ENCODE results near the gene ACOT11. TPM values are rescaled to one million over a fixed set of nuclear protein-coding genes. Genes with fewer than 3 reads are reported as not detected.

ACOT11 gene
- total RNA-seq, 1 experiment from 2014 or later = 4.2 TPM

DNA sequence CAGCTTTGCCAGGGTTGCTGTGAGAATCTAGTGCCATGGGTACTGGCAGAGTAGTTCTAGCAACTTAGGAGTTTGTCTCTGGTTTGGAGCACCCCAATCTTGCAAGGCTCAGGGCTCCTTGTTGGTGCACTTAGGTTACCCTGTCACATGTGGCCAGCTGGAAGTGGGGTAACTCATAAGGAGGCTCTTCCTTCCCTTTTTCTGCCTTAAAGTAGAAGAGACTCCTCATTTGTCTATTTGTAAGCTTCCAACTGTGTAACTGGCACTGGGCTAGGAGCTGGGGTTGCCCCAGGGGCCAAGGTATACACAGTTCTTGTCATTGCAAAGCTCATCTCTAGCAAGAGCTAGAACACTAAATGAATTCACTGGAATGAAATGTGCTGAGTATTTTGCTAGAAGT lies 104.1 kb downstream of the ACOT11 start (continued):
- TF ChIP-seq, protein P1, sequence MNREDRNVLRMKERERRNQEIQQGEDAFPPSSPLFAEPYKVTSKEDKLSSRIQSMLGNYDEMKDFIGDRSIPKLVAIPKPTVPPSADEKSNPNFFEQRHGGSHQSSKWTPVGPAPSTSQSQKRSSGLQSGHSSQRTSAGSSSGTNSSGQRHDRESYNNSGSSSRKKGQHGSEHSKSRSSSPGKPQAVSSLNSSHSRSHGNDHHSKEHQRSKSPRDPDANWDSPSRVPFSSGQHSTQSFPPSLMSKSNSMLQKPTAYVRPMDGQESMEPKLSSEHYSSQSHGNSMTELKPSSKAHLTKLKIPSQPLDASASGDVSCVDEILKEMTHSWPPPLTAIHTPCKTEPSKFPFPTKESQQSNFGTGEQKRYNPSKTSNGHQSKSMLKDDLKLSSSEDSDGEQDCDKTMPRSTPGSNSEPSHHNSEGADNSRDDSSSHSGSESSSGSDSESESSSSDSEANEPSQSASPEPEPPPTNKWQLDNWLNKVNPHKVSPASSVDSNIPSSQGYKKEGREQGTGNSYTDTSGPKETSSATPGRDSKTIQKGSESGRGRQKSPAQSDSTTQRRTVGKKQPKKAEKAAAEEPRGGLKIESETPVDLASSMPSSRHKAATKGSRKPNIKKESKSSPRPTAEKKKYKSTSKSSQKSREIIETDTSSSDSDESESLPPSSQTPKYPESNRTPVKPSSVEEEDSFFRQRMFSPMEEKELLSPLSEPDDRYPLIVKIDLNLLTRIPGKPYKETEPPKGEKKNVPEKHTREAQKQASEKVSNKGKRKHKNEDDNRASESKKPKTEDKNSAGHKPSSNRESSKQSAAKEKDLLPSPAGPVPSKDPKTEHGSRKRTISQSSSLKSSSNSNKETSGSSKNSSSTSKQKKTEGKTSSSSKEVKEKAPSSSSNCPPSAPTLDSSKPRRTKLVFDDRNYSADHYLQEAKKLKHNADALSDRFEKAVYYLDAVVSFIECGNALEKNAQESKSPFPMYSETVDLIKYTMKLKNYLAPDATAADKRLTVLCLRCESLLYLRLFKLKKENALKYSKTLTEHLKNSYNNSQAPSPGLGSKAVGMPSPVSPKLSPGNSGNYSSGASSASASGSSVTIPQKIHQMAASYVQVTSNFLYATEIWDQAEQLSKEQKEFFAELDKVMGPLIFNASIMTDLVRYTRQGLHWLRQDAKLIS (CRISPR knock-in tag; IDR thresholded peaks at IDR 0.05; ENCODE audit: borderline replicate concordance) = no peak
- no peak for TF ChIP-seq ZNF121 (CRISPR knock-in tag; IDR thresholded peaks at IDR 0.05)
- TF ChIP-seq, protein P2, sequence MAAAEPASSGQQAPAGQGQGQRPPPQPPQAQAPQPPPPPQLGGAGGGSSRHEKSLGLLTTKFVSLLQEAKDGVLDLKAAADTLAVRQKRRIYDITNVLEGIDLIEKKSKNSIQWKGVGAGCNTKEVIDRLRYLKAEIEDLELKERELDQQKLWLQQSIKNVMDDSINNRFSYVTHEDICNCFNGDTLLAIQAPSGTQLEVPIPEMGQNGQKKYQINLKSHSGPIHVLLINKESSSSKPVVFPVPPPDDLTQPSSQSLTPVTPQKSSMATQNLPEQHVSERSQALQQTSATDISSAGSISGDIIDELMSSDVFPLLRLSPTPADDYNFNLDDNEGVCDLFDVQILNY (CRISPR knock-in tag; IDR thresholded peaks at IDR 0.05) = no peak
- no peak for TF ChIP-seq TP53 (CRISPR knock-in tag; IDR thresholded peaks at IDR 0.05)
- no peak for TF ChIP-seq ZNF317 (CRISPR knock-in tag; IDR thresholded peaks at IDR 0.05; ENCODE audit: borderline replicate concordance, low read depth)
- no peak for TF ChIP-seq ZNF416 (CRISPR knock-in tag; IDR thresholded peaks at IDR 0.05)
- TF ChIP-seq, protein P3, sequence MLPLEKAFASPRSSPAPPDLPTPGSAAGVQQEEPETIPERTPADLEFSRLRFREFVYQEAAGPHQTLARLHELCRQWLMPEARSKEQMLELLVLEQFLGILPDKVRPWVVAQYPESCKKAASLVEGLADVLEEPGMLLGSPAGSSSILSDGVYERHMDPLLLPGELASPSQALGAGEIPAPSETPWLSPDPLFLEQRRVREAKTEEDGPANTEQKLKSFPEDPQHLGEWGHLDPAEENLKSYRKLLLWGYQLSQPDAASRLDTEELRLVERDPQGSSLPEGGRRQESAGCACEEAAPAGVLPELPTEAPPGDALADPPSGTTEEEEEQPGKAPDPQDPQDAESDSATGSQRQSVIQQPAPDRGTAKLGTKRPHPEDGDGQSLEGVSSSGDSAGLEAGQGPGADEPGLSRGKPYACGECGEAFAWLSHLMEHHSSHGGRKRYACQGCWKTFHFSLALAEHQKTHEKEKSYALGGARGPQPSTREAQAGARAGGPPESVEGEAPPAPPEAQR (CRISPR knock-in tag; IDR thresholded peaks at IDR 0.05) = no peak
- TF ChIP-seq RORB (CRISPR knock-in tag; IDR thresholded peaks at IDR 0.05) = no peak
- no peak for TF ChIP-seq JUN (CRISPR knock-in tag; IDR thresholded peaks at IDR 0.05)
- TF ChIP-seq ZBTB21 (CRISPR knock-in tag; IDR thresholded peaks at IDR 0.05; ENCODE audit: borderline replicate concordance) = no peak
- TF ChIP-seq, protein P4, sequence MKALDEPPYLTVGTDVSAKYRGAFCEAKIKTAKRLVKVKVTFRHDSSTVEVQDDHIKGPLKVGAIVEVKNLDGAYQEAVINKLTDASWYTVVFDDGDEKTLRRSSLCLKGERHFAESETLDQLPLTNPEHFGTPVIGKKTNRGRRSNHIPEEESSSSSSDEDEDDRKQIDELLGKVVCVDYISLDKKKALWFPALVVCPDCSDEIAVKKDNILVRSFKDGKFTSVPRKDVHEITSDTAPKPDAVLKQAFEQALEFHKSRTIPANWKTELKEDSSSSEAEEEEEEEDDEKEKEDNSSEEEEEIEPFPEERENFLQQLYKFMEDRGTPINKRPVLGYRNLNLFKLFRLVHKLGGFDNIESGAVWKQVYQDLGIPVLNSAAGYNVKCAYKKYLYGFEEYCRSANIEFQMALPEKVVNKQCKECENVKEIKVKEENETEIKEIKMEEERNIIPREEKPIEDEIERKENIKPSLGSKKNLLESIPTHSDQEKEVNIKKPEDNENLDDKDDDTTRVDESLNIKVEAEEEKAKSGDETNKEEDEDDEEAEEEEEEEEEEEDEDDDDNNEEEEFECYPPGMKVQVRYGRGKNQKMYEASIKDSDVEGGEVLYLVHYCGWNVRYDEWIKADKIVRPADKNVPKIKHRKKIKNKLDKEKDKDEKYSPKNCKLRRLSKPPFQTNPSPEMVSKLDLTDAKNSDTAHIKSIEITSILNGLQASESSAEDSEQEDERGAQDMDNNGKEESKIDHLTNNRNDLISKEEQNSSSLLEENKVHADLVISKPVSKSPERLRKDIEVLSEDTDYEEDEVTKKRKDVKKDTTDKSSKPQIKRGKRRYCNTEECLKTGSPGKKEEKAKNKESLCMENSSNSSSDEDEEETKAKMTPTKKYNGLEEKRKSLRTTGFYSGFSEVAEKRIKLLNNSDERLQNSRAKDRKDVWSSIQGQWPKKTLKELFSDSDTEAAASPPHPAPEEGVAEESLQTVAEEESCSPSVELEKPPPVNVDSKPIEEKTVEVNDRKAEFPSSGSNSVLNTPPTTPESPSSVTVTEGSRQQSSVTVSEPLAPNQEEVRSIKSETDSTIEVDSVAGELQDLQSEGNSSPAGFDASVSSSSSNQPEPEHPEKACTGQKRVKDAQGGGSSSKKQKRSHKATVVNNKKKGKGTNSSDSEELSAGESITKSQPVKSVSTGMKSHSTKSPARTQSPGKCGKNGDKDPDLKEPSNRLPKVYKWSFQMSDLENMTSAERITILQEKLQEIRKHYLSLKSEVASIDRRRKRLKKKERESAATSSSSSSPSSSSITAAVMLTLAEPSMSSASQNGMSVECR (CRISPR knock-in tag; IDR thresholded peaks at IDR 0.05; ENCODE audit: borderline replicate concordance) = no peak
- no peak for TF ChIP-seq JAZF1 (CRISPR knock-in tag; IDR thresholded peaks at IDR 0.05)

DNA sequence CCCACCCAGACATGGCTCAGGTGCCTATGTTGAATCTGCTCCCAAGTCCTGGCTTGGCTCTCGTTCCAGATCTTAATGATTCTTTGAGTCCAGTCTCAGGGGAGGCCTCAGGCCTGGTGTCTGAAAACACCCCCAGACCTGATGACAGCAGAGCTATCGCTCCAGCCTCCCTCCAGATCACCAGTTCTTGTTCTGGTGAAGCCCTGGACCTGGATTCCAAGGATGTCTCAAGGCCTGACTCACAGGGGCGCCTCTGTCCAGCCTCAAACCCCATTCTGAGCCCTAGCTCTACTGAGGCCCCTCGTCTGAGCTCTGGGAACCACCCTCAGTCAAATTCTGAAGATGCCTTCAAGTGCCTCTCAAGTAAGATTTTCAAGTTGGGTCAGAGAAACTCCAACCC lies 105.0 kb downstream of the ACOT11 start:
- peaks cover 3% of the 10 kb centered on the region for H3K4me1 Mint-ChIP-seq
- CTCF ChIA-PET = interaction anchor here (1.3 kb wide), 1 partner anchor 148 kb away, joined by 4 read pairs; the partner anchor contains the start of gene TTC22
- POLR2A ChIA-PET = no interaction called here
- H3K27ac Mint-ChIP-seq = no peak overlapping the region
- no peak for ATAC-seq
- H3K36me3 Mint-ChIP-seq = peaks cover 3% of the 10 kb centered on the region; the same call in 1 of the 2 replicates
- peaks cover 5% of the 10 kb centered on the region for H3K9me3 Mint-ChIP-seq
- no peak overlapping the region for H3K4me3 Mint-ChIP-seq
- DNase-seq (ENCODE audit: low spot score) = no peak
- peaks cover 3% of the 10 kb centered on the region for H3K27me3 Mint-ChIP-seq (ENCODE audit: low read depth)
- TF ChIP-seq NR1H2 (CRISPR knock-in tag; IDR thresholded peaks at IDR 0.05) = no peak
- no peak for TF ChIP-seq NR2C2 (CRISPR knock-in tag; IDR thresholded peaks at IDR 0.05)
- TF ChIP-seq, protein P4 (CRISPR knock-in tag; IDR thresholded peaks at IDR 0.05; ENCODE audit: borderline replicate concordance) = no peak
- TF ChIP-seq ELF4 (CRISPR knock-in tag; IDR thresholded peaks at IDR 0.05; ENCODE audit: low read depth) = no peak
- TF ChIP-seq, protein P5, sequence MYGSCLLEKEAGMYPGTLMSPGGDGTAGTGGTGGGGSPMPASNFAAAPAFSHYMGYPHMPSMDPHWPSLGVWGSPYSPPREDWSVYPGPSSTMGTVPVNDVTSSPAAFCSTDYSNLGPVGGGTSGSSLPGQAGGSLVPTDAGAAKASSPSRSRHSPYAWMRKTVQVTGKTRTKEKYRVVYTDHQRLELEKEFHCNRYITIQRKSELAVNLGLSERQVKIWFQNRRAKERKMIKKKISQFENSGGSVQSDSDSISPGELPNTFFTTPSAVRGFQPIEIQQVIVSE (CRISPR knock-in tag; IDR thresholded peaks at IDR 0.05; ENCODE audit: borderline replicate concordance) = no peak
- TF ChIP-seq SMAD3 (CRISPR knock-in tag; IDR thresholded peaks at IDR 0.05; ENCODE audit: borderline replicate concordance) = no peak
- no peak for TF ChIP-seq TEAD1 (CRISPR knock-in tag; IDR thresholded peaks at IDR 0.05)
- TF ChIP-seq, protein P6, sequence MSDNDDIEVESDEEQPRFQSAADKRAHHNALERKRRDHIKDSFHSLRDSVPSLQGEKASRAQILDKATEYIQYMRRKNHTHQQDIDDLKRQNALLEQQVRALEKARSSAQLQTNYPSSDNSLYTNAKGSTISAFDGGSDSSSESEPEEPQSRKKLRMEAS (CRISPR knock-in tag; IDR thresholded peaks at IDR 0.05) = no peak
- TF ChIP-seq ZNF232 (CRISPR knock-in tag; IDR thresholded peaks at IDR 0.05) = no peak
- TF ChIP-seq ZNF396 (CRISPR knock-in tag; IDR thresholded peaks at IDR 0.05; ENCODE audit: borderline replicate concordance) = no peak
